SK-N-SH (cell line): ENCODE measurements around the gene FIZ1. TPM values are rescaled to one million over a fixed set of nuclear protein-coding genes. Genes with fewer than 3 reads are reported as not detected.

Experiments
- CTCF ChIA-PET: fragments of 300-600, 350-600 bp; formaldehyde crosslinking; extraction: SDS; loops from one replicate; lab custom pipeline; 2021; lab: Yijun Ruan, JAX
- POLR2A ChIA-PET: fragments of 350-600 bp; sonication (Branson Sonifier 250); formaldehyde crosslinking; extraction: SDS; loops from one replicate; lab custom pipeline; 2020; ENCODE audit warnings: antibody characterized with exemption, inconsistent platforms; lab: Yijun Ruan, JAX
- DNase-seq: peaks from one replicate; pipeline ENCODE4 v3.0.0; 2012
- H2AFZ ChIP-seq: fragments of 200-600 bp; sonication (generic); 2 replicates; pipeline ENCODE4 v1.8.1; 2016; ENCODE audit warnings: antibody characterized with exemption, mild to moderate bottlenecking, low read depth
- H3F3A ChIP-seq: fragments of 200-600 bp; sonication (generic); replicated peaks from 2 replicates; pipeline ENCODE3; 2016; ENCODE audit warnings: antibody characterized with exemption, mild to moderate bottlenecking; ENCODE audit not compliant: insufficient read depth
- H3K27ac ChIP-seq, 2 experiments: fragments of 200-500 bp in 1 of 2; fragments of 200-600 bp in 1 of 2; sonication (Bioruptor generic) in 1 of 2; sonication (generic), shearing (Covaris generic) in 1 of 2; 2 replicates each; pipeline versions ENCODE4 v1.5.1 to v1.6.1; 2014 to 2016; ENCODE audit warnings: low read depth in 2 of 2, inconsistent platforms in 1 of 2, low read length in 1 of 2, mild to moderate bottlenecking in 1 of 2, mixed read lengths in 1 of 2
- H3K27me3 ChIP-seq: fragments of 200-600 bp; sonication (generic), shearing (Covaris generic); 2 replicates; pipeline ENCODE4 v1.6.1; 2016; ENCODE audit warnings: mixed run types; ENCODE audit not compliant: insufficient read depth
- H3K36me3 ChIP-seq, 2 experiments: fragments of 200-500 bp in 1 of 2; fragments of 200-600 bp in 1 of 2; sonication (Bioruptor generic) in 1 of 2; sonication (generic) in 1 of 2; replicated peaks in 1 of 2; 2 replicates each; pipeline versions ENCODE3 to v1.5.1; 2014 to 2016; ENCODE audit warnings: low read length in 1 of 2, mild to moderate bottlenecking in 1 of 2; ENCODE audit not compliant: insufficient read depth in 2 of 2, control insufficient read depth in 1 of 2
- H3K4me1 ChIP-seq, 2 experiments: fragments of 200-500 bp in 1 of 2; fragments of 200-600 bp in 1 of 2; sonication (Bioruptor generic) in 1 of 2; sonication (generic), shearing (Covaris generic) in 1 of 2; 2 replicates each; pipeline versions ENCODE4 v1.5.1 to v1.6.1; 2014 to 2016; ENCODE audit warnings: low read depth in 1 of 2, low read length in 1 of 2, mixed run types in 1 of 2; ENCODE audit not compliant: insufficient read depth in 2 of 2, control insufficient read depth in 1 of 2
- H3K4me2 ChIP-seq: fragments of 200-600 bp; sonication (generic), shearing (Covaris generic); 2 replicates; pipeline ENCODE4 v1.6.1; 2017; ENCODE audit warnings: mixed run types
- H3K4me3 ChIP-seq, 2 experiments: fragments of 200-500 bp in 1 of 2; fragments of 200-600 bp in 1 of 2; sonication (Bioruptor generic) in 1 of 2; sonication (generic), shearing (Covaris generic) in 1 of 2; 2 replicates each; pipeline versions ENCODE4 v1.5.1 to v1.8.1; 2014 to 2016; ENCODE audit warnings: low read depth in 2 of 2, inconsistent platforms in 1 of 2, low read length in 1 of 2, mild to moderate bottlenecking in 1 of 2, mixed read lengths in 1 of 2, moderate library complexity in 1 of 2
- H3K79me2 ChIP-seq: fragments of 200-600 bp; sonication (generic); 2 replicates; pipeline ENCODE4 v1.8.1; 2017; ENCODE audit warnings: mild to moderate bottlenecking; ENCODE audit not compliant: insufficient read depth
- H3K9ac ChIP-seq: fragments of 200-600 bp; sonication (generic); 2 replicates; pipeline ENCODE4 v1.6.1; 2017; ENCODE audit warnings: mixed run types
- H3K9me2 ChIP-seq: fragments of 200-600 bp; sonication (generic); 2 replicates; pipeline ENCODE4 v1.6.1; 2017; ENCODE audit warnings: mixed run types
- H3K9me3 ChIP-seq: fragments of 200-600 bp; sonication (generic); 2 replicates; pipeline ENCODE4 v1.6.1; 2017; ENCODE audit warnings: mixed run types, mild to moderate bottlenecking, moderate library complexity
- H4K20me1 ChIP-seq: fragments of 200-600 bp; sonication (generic); 2 replicates; pipeline ENCODE4 v1.6.1; 2017; ENCODE audit warnings: mild to moderate bottlenecking, mixed run types; ENCODE audit not compliant: insufficient read depth
- EZH2phosphoT487 ChIP-seq: fragments of 200-600 bp; sonication (generic); IDR thresholded peaks from 2 replicates; pipeline ENCODE4 v1.6.1; 2017; ENCODE audit warnings: low read depth, mixed run types, mild to moderate bottlenecking, antibody characterized with exemption, moderate library complexity, borderline replicate concordance
- FOXM1 ChIP-seq: IDR thresholded peaks from 2 replicates; pipeline ENCODE4 v1.4.0; 2012; ENCODE audit warnings: low read depth, mild to moderate bottlenecking
- GATA2 ChIP-seq: sonication (generic); formaldehyde crosslinking; IDR thresholded peaks from 2 replicates; pipeline ENCODE4 v1.5.0; 2020; ENCODE audit warnings: mild to moderate bottlenecking, missing genetic modification reagents
- IRF3 ChIP-seq: fragments of 150-350 bp; IDR thresholded peaks from 2 replicates; pipeline ENCODE4 v1.6.1; 2016; ENCODE audit warnings: mild to moderate bottlenecking, low read depth, low read length
- JUND ChIP-seq: IDR thresholded peaks from 2 replicates; pipeline ENCODE4 v1.4.0; 2012
- MEF2A ChIP-seq: IDR thresholded peaks from 2 replicates; pipeline ENCODE4 v1.4.0; 2012; ENCODE audit warnings: low read depth, borderline replicate concordance
- MXI1 ChIP-seq: IDR thresholded peaks from 2 replicates; pipeline ENCODE4 v1.6.1; 2012; ENCODE audit warnings: mild to moderate bottlenecking, low read depth, low read length, improper control_type of control experiment
- RAD21 ChIP-seq: IDR thresholded peaks from 2 replicates; pipeline ENCODE4 v1.6.1; 2012; ENCODE audit warnings: mild to moderate bottlenecking, low read length
- SMC3 ChIP-seq: IDR thresholded peaks from 2 replicates; pipeline ENCODE4 v1.6.1; 2012; ENCODE audit warnings: low read depth, low read length, improper control_type of control experiment
- TCF12 ChIP-seq: IDR thresholded peaks from 2 replicates; pipeline ENCODE4 v1.4.0; 2012
- ZBTB33 ChIP-seq: IDR thresholded peaks from 2 replicates; pipeline ENCODE4 v1.4.0; 2012; ENCODE audit warnings: low read depth, borderline replicate concordance
- WGBS: methylation state at CpG from one replicate; pipeline ENCODE4 v1.1.6; 2017; ENCODE audit warnings: low lambda C conversion rate; 5-methylcytosine and 5-hydroxymethylcytosine counted together
- polyA plus RNA-seq, 3 experiments: library from polyadenylated mRNA; depleted of rRNA; stranded (reverse); fragments of >200 nt; gene quantifications; 2 replicates each; pipeline ENCODE4 v1.2.3, GENCODE V29; 2012

Gene FIZ1
- polyA plus RNA-seq, 1 of the 3 experiments (the other 2 are of a cell fraction), result 5.7 TPM

DNA sequence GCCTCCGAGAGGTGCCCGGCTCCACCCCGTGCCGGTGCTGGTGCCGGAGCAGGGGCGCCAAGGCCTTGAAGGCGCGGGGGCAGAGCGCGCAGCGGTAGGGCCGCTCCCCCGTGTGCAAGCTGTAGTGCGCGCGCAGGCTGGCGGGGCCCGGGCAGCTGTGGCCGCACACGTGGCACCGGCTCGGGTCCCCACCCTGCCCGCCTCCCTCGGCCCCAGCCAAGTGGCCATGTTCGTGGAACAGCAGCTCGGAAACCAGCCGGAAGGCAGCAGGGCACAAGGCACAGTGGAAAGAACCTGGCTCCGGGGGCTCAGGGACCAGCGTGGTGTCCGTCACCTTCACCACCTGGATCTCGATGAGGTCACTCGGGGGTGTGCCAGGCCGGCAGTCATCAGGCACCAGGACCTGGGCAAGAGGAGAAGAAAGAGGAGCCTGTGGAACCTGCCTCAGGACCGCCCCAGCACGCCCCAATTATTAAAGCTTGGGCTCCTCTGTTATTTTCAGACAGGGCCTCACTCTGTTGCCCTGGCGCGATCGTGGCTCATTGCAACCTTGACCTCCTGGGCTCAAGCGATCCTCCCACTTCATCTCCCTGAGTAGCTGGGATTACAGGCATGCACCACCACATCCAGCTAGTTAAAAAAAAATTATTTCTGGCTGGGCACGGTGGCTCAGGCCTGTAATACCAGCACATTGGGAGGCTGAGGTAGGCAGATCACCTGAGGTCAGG lies 23.1 kb upstream of the FIZ1 start (continued):
- TF ChIP-seq JUND, result no peak
- no peak for TF ChIP-seq RAD21

- no peak for TF ChIP-seq EZH2phosphoT487
- TF ChIP-seq MXI1, result no peak
- no peak for TF ChIP-seq IRF3
- TF ChIP-seq GATA2 (CRISPR knock-in tag), result no peak
- no peak for TF ChIP-seq MEF2A
- TF ChIP-seq JUND, result no peak
- H2AFZ ChIP-seq, result no peak overlapping the region
- H3K27me3 ChIP-seq, result no peaks in the 10 kb centered on the region
- H3K4me2 ChIP-seq, result no peak overlapping the region
- peaks cover 0 to 10% of the 10 kb centered on the region in 2 experiments for H3K36me3 ChIP-seq
- peaks cover 0 to 2% of the 10 kb centered on the region in 2 experiments; a peak in 1 of 4 replicates for H3K4me1 ChIP-seq
- H3F3A ChIP-seq, result peaks cover 12% of the 10 kb centered on the region
- H3K9me3 ChIP-seq, result no peaks in the 10 kb centered on the region
- H3K9me2 ChIP-seq, result no peaks in the 10 kb centered on the region
- peaks cover 11% of the 10 kb centered on the region; the same call in 1 of the 2 replicates for H3K79me2 ChIP-seq
- no peak for DNase-seq
- H3K27ac ChIP-seq, result no peak overlapping the region
- H3K9ac ChIP-seq, result no peak overlapping the region
- CTCF ChIA-PET, result interaction anchor here (0.6 to 6.7 kb wide), 2 partner anchors 10 to 249 kb away, joined by 3 to 40 read pairs; no protein-coding TSS in a partner anchor
- 96% methylated on average over 42 of the region's 55 CpGs for WGBS
- POLR2A ChIA-PET, result no interaction called here
- H4K20me1 ChIP-seq, result no peaks in the 10 kb centered on the region
- no peak overlapping the region for H3K4me3 ChIP-seq
These were observed 22.4 kb upstream of the FIZ1 start for GRCh38 chr19:55621673-55622231.

DNA sequence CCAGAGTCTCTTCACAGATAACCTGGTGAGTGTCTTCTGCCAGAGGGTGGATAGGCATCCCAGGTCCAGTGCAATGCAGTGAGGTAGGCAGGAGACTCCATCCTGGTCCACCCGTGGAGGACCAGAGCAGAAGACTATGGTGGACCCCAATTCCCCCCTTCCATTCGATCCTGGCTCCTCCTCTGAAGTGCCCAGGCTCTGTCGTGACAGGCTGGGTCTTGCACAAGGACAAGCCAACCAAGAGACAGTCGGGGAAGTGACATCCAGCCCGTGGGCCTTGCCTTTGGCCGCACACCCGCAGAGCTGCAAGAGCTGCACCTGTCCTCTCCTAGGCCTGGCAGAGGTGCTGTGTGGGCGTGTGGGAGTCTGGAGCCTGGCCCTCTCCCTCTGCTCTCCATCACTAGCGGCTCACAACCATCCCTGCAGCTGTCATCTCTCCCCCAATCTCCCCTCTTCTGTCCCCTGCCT lies 21.9 kb upstream of the FIZ1 start:
- 40% methylated on average over 1 of the region's 9 CpGs for WGBS
- H3K4me3 ChIP-seq, result no peak overlapping the region
- H3K36me3 ChIP-seq, result peaks cover 0 to 15% of the 10 kb centered on the region in 2 experiments
- ChIA-PET POLR2A (interaction anchor here (0.8 kb wide), 1 partner anchor 16 kb away, joined by 3 read pairs; the partner anchor contains the start of gene ZNF865), CTCF (interaction anchor here (0.9 to 6.7 kb wide), 4 partner anchors 11 to 154 kb away, joined by 3 to 40 read pairs (median 4); partner anchors contain the start of genes ZNF524 and ZNF580)
- no peaks in the 10 kb centered on the region for H3K27me3 ChIP-seq
- TF ChIP-seq IRF3 (no peak), GATA2 (CRISPR knock-in tag) (no peak), TCF12 (no peak), SMC3 (no peak), ZBTB33 (no peak), FOXM1 (no peak)
- no peak overlapping the region for H3K4me2 ChIP-seq
- H3K79me2 ChIP-seq, result peaks cover 11% of the 10 kb centered on the region; the same call in 1 of the 2 replicates
- H2AFZ ChIP-seq, result no peak overlapping the region
- no peak overlapping the region for H3K27ac ChIP-seq
- peaks cover 12% of the 10 kb centered on the region for H3F3A ChIP-seq
- peaks cover 0 to 2% of the 10 kb centered on the region in 2 experiments; a peak in 1 of 4 replicates for H3K4me1 ChIP-seq
- no peaks in the 10 kb centered on the region for H3K9me2 ChIP-seq
- no peak overlapping the region for H3K9ac ChIP-seq
- DNase-seq, result no peak
- no peaks in the 10 kb centered on the region for H3K9me3 ChIP-seq
- H4K20me1 ChIP-seq, result no peaks in the 10 kb centered on the region
